Panc1 (cell line): Measurements from ENCODE around the gene HDAC7.

Experiments used
- CTCF ChIP-seq: fragments of 450-650 bp; IDR thresholded peaks from 2 replicates; pipeline ENCODE4 v1.5.1; 2017; ENCODE audit warnings: mild to moderate bottlenecking
- POLR2AphosphoS5 ChIP-seq: IDR thresholded peaks from 2 replicates; pipeline ENCODE4 v1.6.1; 2012; ENCODE audit warnings: mild to moderate bottlenecking, low read depth, low read length, moderate library complexity
- TCF7L2 ChIP-seq: IDR thresholded peaks from 2 replicates; pipeline ENCODE4 v1.6.1; 2011; ENCODE audit warnings: mild to moderate bottlenecking, low read depth, low read length, inconsistent platforms
- TF ChIP-seq, protein P1 (sequence below), 2 experiments: IDR thresholded peaks; 2 replicates each; pipeline ENCODE4 v1.6.1; 2011 to 2012; ENCODE audit warnings: low read depth in 2 of 2, control low read depth in 1 of 2, low read length in 1 of 2, mild to moderate bottlenecking in 1 of 2, moderate library complexity in 1 of 2; ENCODE audit not compliant: insufficient read depth in 1 of 2

DNA sequence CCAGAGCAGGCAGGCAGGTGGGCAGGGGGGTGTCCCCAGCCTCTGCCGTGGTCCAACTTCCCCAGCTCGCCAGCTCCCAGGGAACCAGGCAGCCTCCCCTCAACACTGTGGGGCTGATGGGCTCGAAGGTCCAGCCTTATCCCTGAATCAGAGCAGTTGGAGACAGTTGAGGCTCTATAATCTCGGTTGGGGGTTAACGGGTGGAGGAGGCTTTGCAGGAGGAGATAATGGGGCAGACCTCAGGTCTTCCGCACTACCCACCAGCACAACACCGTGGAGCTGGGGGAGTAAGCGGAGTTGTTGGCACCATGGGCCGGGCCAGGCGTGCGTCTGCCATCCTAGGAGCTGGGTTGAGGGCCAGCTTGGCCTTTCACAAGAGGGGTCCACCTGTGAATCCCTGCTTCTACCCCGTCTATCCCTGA lies 13.9 kb upstream of the HDAC7 start:
- TF ChIP-seq CTCF (no peak), POLR2AphosphoS5 (no peak), TCF7L2 (no peak)
- TF ChIP-seq, protein P1, sequence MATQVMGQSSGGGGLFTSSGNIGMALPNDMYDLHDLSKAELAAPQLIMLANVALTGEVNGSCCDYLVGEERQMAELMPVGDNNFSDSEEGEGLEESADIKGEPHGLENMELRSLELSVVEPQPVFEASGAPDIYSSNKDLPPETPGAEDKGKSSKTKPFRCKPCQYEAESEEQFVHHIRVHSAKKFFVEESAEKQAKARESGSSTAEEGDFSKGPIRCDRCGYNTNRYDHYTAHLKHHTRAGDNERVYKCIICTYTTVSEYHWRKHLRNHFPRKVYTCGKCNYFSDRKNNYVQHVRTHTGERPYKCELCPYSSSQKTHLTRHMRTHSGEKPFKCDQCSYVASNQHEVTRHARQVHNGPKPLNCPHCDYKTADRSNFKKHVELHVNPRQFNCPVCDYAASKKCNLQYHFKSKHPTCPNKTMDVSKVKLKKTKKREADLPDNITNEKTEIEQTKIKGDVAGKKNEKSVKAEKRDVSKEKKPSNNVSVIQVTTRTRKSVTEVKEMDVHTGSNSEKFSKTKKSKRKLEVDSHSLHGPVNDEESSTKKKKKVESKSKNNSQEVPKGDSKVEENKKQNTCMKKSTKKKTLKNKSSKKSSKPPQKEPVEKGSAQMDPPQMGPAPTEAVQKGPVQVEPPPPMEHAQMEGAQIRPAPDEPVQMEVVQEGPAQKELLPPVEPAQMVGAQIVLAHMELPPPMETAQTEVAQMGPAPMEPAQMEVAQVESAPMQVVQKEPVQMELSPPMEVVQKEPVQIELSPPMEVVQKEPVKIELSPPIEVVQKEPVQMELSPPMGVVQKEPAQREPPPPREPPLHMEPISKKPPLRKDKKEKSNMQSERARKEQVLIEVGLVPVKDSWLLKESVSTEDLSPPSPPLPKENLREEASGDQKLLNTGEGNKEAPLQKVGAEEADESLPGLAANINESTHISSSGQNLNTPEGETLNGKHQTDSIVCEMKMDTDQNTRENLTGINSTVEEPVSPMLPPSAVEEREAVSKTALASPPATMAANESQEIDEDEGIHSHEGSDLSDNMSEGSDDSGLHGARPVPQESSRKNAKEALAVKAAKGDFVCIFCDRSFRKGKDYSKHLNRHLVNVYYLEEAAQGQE (IDR thresholded peaks at IDR 0.05; ENCODE audit: insufficient read depth in 1 of 2, low read depth in 2 of 2, low read length in 1 of 2): no peak
